NCI-H82 treated with DMSO at 0.1 percent for 48 hours (cell line): ENCODE data around the gene SYF2.
"Not testable (repeated sequence)": the region's sequence is repeated elsewhere in the genome, so short reads cannot be mapped to it uniquely, and the experiment has no call there.

ENCODE experiments used
- DNase-seq: peaks from one replicate; lab custom pipeline; 2025; ENCODE audit not compliant: unreplicated experiment; lab: John Stamatoyannopoulos, UW

Gene SYF2

DNA sequence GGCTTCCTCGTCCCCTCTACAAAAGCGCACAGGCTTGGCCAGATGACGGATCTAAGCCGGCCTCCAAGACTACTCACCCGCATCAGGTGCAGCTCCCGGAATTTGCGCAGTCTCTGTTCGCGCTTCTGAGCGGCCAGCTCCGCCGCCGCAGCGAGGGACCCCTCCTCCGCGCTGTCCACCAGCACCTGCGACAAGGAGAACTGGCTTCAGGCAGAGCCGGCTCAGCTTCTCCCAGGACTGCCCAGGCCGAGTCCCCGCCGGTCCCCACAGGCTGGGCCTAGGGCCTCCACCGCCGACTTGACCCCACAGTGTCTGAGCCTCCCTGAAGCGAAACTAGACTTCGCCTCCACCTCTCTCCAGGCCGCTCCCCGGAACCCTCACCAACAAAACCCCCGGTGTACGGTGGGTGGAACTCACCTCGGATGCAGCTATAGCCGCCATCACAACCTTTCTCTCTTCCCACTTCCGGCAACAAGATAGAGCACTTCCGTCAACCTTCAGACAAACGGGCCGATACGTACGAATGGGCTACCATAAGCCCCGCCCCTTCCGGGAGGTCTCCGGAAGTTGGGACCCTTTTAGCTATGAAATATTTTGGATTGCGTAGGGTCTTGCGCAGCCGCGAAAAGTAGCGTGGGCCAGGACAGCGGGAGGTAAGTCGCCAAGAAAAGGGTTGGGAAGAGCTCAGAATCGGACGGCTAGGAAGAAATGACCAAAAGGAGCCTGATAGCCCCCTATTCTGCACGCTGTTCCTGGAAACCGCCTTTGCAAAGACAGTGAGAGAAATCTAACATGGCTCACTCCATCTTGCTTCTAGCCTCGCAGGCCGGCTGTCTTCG is at the start of gene SYF2:
TSS of gene SYF2 (minus strand) at position 476 of the 839 bp plus-strand sequence. CDS start at position 441, 35 bp downstream.
- peak; percentile 93 for DNase-seq

DNA sequence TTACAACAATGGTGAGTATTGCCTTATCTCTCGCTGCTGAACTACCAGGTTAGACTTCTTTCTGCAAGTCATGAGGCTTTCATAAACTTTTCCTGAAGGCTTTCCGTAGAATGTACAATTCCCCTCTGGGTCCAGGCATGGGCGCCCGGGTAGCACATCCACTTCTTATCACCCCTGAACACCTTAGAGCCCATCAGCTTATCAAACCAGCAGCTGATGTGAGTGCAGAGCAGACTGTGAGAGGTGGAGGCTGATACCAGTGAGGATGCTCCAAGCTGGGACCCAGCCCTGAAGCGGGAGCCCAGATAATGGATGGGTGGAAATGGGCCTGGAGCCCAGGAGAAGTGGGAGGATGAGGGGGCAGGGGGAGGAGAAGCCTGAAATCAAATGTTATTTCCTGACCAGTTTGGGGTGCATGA is 47.4 kb upstream of the SYF2 start:
- not testable (repeated sequence) for DNase-seq

DNA sequence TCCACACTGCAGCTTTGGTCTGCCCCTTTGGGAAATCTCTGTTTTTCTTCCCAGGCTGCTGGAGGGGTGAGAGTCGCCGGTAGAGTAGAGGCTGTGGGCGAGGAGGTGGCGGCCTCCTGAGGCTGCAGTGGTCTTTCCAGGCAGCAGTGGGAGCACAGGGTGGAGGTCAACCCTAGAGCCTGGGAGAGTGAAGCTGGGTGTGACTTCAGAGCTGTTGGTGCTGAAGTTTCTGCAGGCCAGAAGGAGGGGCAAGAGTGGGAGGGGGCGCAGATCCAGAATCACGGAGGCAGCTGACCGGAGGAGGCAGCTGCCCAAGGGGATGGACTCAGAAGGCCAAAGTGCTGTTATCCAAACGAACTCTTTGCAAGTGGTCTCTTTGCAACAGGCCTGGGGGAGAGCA is 46.5 kb upstream of the SYF2 start:
- DNase-seq = not testable (repeated sequence)

DNA sequence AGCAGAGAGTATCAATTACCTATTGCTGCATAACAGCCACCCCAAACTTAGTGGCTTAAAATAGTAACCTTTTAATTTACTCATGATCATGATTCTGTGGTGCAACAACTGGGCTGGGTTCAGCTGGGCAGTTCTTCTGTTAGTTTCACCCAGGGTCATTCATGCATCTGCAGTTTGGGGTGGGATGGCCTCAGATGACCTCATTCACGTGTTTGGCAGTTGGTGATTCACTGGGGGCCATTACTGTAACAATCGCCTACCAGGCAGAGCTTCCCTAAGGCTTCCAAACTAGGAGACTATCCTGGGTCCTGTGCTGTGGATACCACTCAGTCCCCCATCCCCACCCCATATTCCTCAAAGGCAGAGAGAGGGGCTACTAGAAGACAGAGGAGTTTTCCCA is 46.1 kb upstream of the SYF2 start:
- not testable (repeated sequence) for DNase-seq

DNA sequence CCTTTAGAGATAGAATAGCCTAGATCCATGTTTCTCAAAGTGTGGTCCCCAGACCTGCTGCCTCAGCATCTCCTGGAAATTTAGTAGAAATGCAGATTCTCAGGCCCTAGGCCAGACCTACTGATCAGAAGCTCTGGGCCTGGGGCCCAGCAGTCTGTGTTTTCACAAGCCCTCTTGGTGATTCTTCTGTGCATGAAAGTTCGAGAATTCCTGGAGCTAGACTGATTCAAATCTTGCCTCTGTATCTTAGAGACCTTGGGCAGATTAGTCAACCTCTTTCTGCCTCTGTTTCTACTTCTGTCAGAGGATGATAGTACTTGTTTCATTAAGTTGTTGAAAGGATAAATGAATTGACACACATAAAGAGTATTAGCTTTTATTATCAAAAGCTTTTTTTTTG is 45.0 kb upstream of the SYF2 start:
- not testable (repeated sequence) for DNase-seq

DNA sequence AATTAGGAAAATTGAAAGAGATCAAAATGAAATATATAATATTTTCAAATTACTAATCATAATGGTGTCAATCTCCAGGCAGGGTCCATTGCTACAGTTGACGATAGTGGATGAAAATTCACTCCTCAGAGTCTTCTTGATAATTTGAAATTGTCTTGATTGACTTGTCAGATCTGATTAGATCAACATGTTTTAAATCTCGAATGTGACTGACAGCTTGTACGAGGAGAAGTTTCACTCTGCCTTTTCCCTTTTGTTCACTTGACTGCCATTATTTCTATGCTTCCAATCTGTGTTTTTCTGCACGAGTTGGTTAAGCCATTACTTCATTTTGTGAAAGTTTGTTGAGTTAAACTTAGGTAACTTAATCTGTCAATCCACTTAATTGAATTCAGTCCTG is 43.3 kb upstream of the SYF2 start:
- not testable (repeated sequence) for DNase-seq

DNA sequence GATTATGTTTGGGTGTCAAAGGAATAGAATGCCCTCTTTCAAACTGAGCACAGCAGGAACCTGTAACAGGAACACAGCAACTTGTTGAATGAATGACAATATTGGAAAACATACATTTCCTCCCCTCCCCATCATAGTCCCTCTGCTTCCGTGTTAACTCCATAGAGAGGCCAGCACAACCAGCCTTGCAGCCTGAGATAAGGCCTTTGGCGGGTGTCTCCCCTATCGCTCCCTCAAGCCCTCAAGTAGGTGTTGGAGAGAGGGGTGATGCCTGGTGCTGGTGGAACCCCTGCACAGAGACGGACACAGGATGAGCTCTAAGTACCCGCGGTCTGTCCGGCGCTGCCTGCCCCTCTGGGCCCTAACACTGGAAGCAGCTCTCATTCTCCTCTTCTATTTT is 39.9 kb upstream of the SYF2 start, which contains the start of gene RHD:
TSS of gene RHD (plus strand) at position 272 of the 400 bp plus-strand sequence. CDS start at position 311, 39 bp downstream.
- not testable (repeated sequence) for DNase-seq

DNA sequence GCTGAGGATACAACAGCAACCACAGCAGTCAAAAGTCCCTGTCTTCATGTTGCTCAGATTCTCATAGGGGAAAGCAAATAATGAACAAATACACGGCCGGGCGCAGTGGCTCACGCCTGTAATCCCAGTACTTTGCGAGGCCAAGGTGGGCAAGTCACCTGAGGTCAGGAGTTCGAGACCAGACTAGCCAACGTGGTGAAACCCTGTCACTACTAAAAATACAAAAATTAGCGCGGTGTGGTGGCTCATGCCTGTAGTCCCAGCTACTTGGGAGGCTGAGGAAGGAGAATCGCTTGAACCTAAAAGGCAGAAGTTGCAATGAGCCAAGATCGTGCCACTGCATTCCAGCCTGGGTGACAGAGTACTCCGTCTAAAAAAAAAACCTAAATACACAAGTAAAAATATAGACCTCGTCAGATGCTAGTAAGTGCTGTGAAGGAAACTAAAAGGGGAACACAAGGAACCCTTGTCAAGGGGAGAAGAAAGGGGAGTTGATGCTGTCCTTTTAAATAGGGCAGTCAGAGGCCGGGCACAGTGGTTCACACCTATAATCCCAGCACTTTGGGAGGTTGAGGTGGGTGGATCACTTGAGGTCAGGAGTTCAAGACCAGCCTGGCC is 36.0 kb upstream of the SYF2 start:
- not testable (repeated sequence) for DNase-seq

DNA sequence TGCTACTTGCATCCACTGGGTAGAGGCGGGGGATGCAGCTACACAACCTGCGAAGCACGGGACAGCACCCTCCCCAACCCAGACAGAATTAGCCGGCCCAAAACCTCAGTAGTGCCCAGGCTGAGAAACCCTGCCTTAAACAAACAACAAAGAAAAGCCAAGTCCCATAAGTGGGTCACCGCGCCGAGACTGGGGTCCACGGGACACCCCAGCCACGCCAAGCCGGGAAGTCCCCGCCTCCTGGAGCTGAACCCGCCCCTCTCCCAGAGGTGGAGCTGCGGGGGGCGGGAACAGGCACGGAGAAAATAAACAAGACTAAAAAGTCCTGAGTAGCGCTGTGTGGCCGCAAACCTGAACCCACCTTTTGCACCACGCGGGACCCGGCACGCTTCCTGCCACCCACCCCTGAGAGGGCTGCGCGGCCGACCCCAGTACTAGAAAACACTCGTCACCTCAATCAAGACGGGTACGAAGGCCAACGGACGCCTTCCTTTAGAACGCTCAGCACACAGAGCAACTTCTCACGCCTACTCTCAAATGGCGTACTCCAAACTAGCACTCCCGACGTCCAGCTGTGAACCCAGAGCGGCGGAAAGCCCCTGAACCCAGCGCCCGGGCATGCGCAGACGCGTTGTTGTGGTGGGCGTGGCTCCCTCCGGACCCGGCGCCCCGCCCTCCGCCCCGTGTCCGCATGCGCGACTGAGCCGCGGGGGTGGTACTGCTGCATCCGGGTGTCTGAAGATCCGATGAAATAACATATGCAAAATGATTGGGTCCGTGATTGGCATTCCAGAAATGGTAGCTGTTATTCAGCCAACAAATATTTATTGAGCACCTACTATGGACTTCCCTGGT is 35.2 kb upstream of the SYF2 start:
- DNase-seq = not testable (repeated sequence)

DNA sequence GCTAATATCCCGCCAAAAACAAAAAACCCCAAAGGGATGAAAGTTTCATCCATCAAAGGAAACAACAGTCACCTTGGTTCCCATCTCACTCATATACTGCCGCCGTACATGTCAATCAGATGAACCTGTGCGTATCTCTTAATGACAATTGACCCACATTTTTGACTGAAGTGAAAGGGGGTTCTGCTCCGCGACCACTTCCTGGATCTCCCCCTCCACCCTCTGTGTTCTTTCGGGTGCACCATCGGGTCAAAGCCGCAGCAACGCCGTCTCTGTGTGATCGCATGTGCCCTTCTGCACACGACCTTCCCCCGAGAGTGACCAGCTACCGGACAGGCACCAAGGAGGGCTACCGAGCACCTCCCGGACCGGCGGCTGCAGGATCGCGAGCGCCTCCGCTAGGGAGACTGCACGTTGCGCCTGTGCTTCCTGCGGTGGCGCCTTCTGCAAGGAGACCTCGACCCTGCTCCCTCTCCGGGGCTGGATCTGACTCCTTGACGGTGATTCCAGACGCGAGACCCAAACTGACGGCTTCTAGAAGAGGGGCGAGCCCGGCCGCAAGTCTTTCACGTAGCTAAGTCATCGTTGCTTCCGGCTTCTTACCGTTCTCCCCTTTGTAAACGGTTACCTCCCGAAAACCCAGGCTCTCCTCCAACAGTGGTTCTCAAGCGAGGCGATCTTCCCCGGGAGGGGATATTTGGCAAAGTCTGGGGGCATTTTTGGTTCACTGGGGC is 34.4 kb upstream of the SYF2 start:
- not testable (repeated sequence) for DNase-seq

DNA sequence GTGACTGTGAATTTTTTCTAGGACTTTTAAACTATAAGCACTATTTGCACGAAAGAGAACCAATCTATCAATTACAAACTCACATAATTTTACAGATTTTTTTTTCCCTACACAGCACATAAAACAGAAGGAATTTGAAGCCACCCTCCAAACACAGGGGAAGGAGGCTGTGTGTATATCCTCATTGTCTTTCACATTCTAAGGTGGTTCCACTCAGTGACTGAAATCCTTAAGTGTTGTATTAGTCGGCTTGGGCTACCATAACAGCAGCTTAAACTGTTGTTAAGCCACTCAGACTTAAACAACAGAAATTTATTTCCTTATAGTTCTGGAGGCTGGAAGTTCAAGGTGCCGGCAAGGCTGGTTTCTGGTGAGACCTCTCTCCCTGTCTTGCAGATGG is 28.0 kb upstream of the SYF2 start:
- not testable (repeated sequence) for DNase-seq

DNA sequence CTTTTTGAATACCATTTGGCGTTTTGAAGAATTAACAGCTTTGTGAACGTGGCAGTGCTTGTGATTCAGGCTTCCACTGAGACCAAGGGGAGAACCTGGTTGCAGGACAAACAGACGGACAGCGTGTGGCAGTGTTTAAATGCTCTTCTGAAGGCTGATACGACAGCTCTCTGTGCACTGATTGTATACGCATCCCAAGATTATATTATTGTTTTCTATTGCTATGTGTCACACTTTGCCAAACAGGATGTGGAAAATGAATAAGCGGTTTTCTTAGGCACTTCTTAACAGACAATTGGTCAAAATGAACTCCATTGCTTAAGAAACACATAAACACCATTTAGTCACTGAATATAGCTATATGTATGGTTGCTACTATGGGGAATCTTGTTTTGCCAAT is 27.5 kb upstream of the SYF2 start:
- not testable (repeated sequence) for DNase-seq

DNA sequence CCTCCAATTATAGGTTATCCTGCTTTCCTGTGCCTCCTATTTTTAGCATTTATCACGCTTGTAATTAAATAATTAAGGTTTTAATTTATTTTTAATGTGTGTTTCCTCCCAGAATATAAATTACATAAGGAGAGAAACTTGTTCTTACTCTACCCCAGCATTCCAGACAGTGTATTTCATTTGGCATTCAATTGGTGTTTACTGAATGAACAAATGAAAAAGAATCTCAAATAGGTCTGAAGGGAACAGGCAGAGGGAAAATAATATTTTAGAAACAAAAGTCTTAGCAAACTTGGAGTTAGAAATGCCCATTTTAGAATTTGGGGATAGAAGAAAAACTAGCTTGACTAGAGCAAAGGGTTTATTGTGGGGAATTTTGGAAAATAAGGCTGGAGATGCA is 24.9 kb upstream of the SYF2 start:
- no peak for DNase-seq

DNA sequence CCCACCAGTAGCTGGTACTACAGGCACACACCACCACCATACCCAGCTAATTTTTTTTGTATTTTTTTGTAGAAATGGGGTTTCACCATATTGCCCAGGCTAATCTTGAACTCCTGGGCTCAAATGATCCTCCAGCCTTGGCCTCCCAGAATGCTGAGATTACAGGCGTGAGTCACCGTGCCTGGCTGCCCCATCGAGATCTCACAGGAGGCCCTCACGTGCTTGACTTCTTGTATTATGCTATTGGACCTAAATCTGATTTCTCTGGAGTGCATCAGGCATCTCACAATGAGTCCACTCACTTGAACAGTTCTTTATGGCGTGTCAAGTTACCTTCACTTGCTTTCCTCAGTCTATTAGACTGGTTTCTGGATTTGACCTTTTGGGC is 24.3 kb upstream of the SYF2 start:
- DNase-seq = no peak

DNA sequence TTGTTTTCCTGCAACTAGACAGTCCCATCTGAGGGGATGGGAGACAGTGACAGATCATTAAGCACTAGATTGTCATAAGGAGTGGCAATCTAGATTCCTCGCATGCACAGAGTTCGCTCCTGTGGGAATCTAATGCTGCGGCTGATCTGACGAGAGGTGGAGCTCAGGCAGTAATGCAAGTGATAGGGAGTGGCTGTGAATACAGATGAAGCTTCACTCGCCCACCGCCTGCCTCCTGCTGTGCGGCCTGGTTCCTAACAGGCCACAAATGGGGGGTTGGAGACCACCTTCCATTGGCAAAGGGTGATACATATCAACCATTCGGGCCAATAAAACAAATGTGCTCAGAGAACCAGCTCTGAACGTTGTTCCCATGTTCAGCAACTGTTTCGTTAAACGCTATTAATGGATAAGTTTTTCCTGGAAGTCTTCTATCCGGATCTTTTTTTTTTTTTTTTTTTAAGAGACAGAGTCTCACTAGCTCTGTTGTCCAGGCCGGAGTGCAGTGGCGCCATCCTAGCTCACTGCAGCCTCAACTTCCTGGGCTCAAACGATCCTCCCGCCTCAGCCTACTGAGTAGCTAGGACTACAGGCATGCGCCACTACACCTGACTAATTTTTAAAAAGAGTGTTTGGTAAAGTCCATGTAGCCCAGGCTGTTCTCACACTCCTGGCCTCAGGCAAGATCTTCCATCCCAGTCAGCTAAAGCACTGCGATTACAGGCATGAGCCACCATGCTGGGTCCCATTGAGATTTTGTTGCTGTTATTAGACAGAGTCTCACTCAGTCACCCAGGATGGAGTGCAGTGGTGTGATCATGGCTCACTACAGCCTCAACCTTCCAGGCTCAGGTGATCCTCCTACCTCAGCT is 23.6 kb upstream of the SYF2 start:
- DNase-seq = no peak

DNA sequence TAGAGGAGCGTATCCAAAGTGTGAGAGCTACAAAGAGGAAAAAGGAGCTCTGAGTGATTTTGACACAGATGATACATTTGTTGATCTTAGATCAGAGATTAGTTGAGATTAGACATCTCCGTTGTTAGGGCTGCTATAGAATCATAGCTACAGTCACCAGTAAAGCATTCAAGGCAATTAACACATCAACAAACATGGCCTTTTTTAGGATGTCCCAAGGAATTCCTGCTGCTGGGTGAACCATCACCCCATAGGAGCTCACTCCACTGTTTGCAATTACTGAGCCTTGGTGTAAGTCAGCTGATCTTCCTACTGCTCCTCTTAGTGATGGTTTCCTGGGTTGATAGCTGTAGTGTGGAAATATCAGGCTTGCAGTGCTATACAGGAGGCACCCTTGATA is 21.6 kb upstream of the SYF2 start:
- no peak for DNase-seq

DNA sequence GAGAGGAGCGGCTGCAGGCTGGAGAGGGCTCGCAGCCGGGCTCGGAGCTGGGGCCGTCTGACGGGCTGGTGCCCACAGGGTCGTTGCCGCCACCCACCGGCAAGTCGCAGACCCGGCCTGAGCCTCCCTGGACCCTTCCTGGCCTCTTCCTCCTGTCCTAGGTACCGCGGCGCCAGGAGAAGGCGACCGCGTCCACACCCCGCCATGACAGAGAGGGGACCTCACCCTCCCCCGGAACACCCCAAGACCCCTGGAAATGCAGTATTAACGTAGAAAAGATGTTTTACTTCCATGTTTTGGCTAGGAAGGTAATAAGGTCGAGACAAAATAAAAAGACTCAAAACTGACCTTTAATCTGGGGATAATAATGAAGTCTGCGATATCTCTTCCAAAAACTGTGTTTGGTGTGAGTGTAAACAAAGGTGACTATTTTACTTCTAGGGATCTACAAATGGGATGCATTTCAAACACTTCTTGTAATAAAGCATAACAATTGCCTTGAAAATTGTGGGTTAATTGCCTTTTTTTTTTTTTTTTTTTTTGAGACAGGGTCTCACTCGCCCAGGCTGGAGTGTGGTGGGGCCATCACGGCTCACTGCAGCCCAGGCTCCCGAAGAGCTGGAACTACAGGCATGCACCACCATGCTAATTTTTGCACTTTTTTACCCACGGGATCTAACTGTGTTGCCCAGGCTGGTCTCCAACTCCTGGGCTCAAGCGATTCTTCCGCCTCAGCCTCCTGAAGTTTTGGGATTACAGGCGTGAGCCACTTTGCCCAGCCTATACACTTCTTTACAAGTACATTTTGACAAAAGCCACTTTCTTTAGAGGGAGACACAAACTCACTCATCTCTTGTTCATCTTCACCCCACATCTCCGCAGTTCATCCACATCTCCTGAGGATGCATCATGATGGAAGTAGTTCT is 15.8 kb upstream of the SYF2 start:
- DNase-seq = no peak

DNA sequence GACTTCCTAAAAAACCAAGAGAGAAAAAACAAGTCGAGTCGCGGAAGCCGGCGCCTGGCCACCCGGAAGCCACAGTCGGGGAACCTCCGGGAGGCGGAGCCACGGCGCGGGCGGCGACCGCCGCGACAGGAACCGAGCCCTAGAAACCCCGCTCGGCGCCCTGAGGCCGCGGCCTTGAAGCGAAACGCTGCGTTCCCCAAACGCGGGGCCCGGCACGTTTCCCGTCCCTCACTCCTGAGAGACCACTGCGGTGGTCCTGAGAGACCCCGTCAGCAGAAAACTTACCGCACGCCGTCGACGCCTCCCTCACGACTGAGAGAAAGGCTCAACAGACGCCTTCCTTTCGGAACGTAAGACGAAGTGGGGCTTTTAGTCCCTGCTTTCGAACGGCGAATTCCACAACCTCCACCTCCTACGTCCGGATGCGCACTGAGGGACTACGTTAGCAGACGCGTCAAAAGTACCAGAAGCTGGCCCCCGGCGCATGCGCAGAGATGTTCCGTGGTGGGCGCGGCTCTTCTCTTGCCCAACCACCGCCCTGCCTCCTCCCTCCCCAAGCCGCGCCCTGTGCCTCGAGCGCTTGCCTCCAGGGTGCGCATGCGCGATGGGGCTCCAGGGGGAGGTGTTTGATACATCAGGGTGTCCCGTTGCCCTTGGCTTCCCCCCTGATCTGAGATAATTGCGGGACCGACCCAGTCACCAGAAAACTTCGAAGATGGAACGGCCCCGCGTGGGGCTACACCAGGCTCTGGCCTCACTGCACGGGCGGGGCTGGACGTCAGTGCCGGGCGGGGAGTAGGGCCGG is 14.9 kb upstream of the SYF2 start, which contains the start of gene RSRP1:
TSS of gene RSRP1 (minus strand) at position 431 of the 805 bp plus-strand sequence. CDS start 491 bp downstream, outside the sequence.
- peak; percentile 95 for DNase-seq
